GM23338 (cell line): ENCODE results near the gene SULF2. TPM values are rescaled to one million over a fixed set of nuclear protein-coding genes. Genes with fewer than 3 reads are reported as not detected.

ENCODE experiments used
- JUNB ChIP-seq: IDR thresholded peaks from one replicate; pipeline ENCODE4 v1.6.1; 2016; ENCODE audit warnings: antibody characterized with exemption; ENCODE audit not compliant: unreplicated experiment
- ZNF331 ChIP-seq: fragments of 250-450 bp; sonication (Bioruptor Pico); IDR thresholded peaks from 2 replicates; pipeline ENCODE4 v1.5.0; 2020; ENCODE audit warnings: low read depth, mild to moderate bottlenecking, moderate library complexity
- polyA plus RNA-seq: library from polyadenylated mRNA; unstranded; fragments of >200 nt; fragmentation: Nextera tagmentation; extraction: Ambion mirVana; gene quantifications from 2 replicates; pipeline ENCODE4 v1.2.1, GENCODE V29; 2016
- total RNA-seq: library from RNA; depleted of rRNA; stranded (reverse); fragments of >200 nt; shearing (Covaris generic); gene quantifications from 2 replicates; pipeline ENCODE4 v1.2.3, GENCODE V29; 2014
- TF ChIP-seq, protein P1 (sequence below): fragments of 250-450 bp; sonication (Bioruptor Pico); IDR thresholded peaks from 2 replicates; pipeline ENCODE4 v1.5.0; 2020; ENCODE audit warnings: mild to moderate bottlenecking, moderate library complexity
- TF ChIP-seq, protein P2 (sequence below): IDR thresholded peaks from one replicate; pipeline ENCODE4 v1.6.1; 2018; ENCODE audit warnings: antibody characterized with exemption; ENCODE audit not compliant: unreplicated experiment
- TF ChIP-seq, protein P3 (sequence below), 2 experiments: fragments of 200-600 bp in 1 of 2; sonication (generic) in 1 of 2; conservative IDR thresholded peaks; 2 replicates each; pipeline versions ENCODE4 v1.5.1 to v1.6.1; 2016 to 2017; ENCODE audit warnings: antibody characterized with exemption in 2 of 2, low read depth in 2 of 2, mild to moderate bottlenecking in 2 of 2, moderate library complexity in 1 of 2

SULF2 gene
- total and polyA plus RNA-seq, 2 experiments from 2014 or later: 9.5 to 20.7 TPM

DNA sequence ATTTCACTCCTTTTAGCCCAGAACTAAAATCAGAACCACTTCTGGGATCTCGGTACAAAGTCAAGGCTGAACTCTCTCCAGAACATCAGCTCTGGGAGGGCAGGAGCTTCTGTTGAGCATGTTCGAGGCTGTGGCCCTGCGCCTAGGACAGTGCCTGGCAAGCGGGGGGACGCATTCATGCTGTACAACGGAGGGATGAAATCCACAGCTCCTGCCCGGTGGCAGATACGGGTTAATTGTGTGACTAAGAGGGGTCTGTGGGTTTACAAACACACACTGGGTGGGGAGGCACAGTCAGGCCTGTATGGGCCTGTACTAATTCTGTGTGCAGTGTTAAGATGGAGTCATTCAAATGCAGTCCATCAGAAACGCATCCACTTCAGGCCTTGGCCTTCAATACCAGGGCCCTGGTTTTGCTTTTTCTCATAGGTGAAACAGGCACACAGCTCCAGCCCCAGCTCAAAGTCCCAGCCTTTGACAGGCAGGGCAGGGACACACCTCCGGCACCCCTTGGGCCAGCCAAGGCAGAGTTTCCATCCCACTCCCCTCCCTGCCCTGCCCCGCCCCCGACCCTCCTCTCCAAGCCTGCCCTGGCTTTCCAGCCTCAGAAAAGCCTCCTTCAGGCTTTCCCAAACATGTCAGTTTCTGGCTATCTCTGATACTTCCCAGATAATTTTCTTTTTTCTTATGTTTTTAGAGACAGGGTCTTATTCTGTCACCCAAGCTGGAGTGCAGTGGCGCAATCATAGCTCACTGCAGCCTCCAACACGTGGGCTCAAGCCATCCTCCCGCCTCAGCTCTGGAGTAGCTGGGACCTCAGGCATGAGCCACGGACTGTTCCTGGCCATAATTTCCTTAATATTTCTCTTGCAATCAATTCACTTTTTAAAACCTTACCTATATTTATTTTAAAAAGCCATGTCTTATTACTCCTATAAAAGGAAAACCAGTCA is 109.8 kb downstream of the SULF2 start (continued):
- TF ChIP-seq, protein P1, sequence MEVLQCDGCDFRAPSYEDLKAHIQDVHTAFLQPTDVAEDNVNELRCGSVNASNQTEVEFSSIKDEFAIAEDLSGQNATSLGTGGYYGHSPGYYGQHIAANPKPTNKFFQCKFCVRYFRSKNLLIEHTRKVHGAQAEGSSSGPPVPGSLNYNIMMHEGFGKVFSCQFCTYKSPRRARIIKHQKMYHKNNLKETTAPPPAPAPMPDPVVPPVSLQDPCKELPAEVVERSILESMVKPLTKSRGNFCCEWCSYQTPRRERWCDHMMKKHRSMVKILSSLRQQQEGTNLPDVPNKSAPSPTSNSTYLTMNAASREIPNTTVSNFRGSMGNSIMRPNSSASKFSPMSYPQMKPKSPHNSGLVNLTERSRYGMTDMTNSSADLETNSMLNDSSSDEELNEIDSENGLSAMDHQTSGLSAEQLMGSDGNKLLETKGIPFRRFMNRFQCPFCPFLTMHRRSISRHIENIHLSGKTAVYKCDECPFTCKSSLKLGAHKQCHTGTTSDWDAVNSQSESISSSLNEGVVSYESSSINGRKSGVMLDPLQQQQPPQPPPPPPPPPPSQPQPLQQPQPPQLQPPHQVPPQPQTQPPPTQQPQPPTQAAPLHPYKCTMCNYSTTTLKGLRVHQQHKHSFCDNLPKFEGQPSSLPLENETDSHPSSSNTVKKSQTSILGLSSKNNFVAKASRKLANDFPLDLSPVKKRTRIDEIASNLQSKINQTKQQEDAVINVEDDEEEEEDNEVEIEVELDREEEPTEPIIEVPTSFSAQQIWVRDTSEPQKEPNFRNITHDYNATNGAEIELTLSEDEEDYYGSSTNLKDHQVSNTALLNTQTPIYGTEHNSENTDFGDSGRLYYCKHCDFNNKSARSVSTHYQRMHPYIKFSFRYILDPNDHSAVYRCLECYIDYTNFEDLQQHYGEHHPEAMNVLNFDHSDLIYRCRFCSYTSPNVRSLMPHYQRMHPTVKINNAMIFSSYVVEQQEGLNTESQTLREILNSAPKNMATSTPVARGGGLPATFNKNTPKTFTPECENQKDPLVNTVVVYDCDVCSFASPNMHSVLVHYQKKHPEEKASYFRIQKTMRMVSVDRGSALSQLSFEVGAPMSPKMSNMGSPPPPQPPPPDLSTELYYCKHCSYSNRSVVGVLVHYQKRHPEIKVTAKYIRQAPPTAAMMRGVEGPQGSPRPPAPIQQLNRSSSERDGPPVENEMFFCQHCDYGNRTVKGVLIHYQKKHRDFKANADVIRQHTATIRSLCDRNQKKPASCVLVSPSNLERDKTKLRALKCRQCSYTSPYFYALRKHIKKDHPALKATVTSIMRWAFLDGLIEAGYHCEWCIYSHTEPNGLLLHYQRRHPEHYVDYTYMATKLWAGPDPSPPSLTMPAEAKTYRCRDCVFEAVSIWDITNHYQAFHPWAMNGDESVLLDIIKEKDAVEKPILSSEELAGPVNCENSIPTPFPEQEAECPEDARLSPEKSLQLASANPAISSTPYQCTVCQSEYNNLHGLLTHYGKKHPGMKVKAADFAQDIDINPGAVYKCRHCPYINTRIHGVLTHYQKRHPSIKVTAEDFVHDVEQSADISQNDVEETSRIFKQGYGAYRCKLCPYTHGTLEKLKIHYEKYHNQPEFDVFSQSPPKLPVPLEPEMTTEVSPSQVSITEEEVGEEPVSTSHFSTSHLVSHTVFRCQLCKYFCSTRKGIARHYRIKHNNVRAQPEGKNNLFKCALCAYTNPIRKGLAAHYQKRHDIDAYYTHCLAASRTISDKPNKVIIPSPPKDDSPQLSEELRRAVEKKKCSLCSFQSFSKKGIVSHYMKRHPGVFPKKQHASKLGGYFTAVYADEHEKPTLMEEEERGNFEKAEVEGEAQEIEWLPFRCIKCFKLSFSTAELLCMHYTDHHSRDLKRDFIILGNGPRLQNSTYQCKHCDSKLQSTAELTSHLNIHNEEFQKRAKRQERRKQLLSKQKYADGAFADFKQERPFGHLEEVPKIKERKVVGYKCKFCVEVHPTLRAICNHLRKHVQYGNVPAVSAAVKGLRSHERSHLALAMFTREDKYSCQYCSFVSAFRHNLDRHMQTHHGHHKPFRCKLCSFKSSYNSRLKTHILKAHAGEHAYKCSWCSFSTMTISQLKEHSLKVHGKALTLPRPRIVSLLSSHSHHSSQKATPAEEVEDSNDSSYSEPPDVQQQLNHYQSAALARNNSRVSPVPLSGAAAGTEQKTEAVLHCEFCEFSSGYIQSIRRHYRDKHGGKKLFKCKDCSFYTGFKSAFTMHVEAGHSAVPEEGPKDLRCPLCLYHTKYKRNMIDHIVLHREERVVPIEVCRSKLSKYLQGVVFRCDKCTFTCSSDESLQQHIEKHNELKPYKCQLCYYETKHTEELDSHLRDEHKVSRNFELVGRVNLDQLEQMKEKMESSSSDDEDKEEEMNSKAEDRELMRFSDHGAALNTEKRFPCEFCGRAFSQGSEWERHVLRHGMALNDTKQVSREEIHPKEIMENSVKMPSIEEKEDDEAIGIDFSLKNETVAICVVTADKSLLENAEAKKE (CRISPR knock-in tag): no peak
- TF ChIP-seq ZNF331 (CRISPR knock-in tag) (no peak), JUNB (no peak)
- TF ChIP-seq, protein P2, sequence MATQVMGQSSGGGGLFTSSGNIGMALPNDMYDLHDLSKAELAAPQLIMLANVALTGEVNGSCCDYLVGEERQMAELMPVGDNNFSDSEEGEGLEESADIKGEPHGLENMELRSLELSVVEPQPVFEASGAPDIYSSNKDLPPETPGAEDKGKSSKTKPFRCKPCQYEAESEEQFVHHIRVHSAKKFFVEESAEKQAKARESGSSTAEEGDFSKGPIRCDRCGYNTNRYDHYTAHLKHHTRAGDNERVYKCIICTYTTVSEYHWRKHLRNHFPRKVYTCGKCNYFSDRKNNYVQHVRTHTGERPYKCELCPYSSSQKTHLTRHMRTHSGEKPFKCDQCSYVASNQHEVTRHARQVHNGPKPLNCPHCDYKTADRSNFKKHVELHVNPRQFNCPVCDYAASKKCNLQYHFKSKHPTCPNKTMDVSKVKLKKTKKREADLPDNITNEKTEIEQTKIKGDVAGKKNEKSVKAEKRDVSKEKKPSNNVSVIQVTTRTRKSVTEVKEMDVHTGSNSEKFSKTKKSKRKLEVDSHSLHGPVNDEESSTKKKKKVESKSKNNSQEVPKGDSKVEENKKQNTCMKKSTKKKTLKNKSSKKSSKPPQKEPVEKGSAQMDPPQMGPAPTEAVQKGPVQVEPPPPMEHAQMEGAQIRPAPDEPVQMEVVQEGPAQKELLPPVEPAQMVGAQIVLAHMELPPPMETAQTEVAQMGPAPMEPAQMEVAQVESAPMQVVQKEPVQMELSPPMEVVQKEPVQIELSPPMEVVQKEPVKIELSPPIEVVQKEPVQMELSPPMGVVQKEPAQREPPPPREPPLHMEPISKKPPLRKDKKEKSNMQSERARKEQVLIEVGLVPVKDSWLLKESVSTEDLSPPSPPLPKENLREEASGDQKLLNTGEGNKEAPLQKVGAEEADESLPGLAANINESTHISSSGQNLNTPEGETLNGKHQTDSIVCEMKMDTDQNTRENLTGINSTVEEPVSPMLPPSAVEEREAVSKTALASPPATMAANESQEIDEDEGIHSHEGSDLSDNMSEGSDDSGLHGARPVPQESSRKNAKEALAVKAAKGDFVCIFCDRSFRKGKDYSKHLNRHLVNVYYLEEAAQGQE: no peak
- TF ChIP-seq, protein P3, sequence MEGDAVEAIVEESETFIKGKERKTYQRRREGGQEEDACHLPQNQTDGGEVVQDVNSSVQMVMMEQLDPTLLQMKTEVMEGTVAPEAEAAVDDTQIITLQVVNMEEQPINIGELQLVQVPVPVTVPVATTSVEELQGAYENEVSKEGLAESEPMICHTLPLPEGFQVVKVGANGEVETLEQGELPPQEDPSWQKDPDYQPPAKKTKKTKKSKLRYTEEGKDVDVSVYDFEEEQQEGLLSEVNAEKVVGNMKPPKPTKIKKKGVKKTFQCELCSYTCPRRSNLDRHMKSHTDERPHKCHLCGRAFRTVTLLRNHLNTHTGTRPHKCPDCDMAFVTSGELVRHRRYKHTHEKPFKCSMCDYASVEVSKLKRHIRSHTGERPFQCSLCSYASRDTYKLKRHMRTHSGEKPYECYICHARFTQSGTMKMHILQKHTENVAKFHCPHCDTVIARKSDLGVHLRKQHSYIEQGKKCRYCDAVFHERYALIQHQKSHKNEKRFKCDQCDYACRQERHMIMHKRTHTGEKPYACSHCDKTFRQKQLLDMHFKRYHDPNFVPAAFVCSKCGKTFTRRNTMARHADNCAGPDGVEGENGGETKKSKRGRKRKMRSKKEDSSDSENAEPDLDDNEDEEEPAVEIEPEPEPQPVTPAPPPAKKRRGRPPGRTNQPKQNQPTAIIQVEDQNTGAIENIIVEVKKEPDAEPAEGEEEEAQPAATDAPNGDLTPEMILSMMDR (conservative IDR thresholded peaks at IDR 0.05; ENCODE audit: low read depth in 2 of 2): no peak
